Effector memory CD4-positive, alpha-beta T cell (primary cell): Measurements from ENCODE around the gene DYRK1A.

Experiments
- DNase-seq, 3 donors: peaks; one replicate each; pipeline ENCODE4 v3.0.0-alpha.2; 2020
- H3K27ac ChIP-seq: 2 replicates; pipeline ENCODE4 v1.7.0; 2013; ENCODE audit warnings: mild to moderate bottlenecking, low read length, moderate library complexity; ENCODE audit not compliant: insufficient read depth, poor library complexity, severe bottlenecking
- H3K27me3 ChIP-seq: replicated peaks from 2 replicates; pipeline ENCODE4 v1.7.0; 2013; ENCODE audit warnings: mild to moderate bottlenecking, low read length; ENCODE audit not compliant: insufficient read depth, control insufficient read depth, poor library complexity, severe bottlenecking
- H3K36me3 ChIP-seq: 2 replicates; pipeline ENCODE4 v1.7.0; 2013; ENCODE audit warnings: mild to moderate bottlenecking, low read length, moderate library complexity; ENCODE audit not compliant: control insufficient read depth, insufficient read depth
- H3K4me1 ChIP-seq: 2 replicates; pipeline ENCODE4 v1.7.0; 2013; ENCODE audit warnings: low read length, mild to moderate bottlenecking; ENCODE audit not compliant: control insufficient read depth, insufficient read depth, poor library complexity, severe bottlenecking
- H3K4me3 ChIP-seq: 2 replicates; pipeline ENCODE4 v1.7.0; 2013; ENCODE audit warnings: low read length, low read depth, mild to moderate bottlenecking; ENCODE audit not compliant: insufficient read depth, poor library complexity, severe bottlenecking
- H3K9me3 ChIP-seq: 2 replicates; pipeline ENCODE4 v1.7.0; 2013; ENCODE audit warnings: mild to moderate bottlenecking, low read length, moderate library complexity; ENCODE audit not compliant: control insufficient read depth

The DYRK1A gene

GRCh38 chr21:37396855-37397254 is 30.3 kb downstream of the DYRK1A start:
- no peak for DNase-seq
- Histone ChIP-seq H3K27me3 (no peaks in the 10 kb centered on the region), H3K27ac (no peak overlapping the region), H3K9me3 (no peaks in the 10 kb centered on the region), H3K4me3 (no peak overlapping the region), H3K4me1 (peaks cover 49% of the 10 kb centered on the region), H3K36me3 (no peaks in the 10 kb centered on the region)

GRCh38 chr21:37398697-37399096 is 32.1 kb downstream of the DYRK1A start:
- peaks cover 37% of the 10 kb centered on the region for H3K4me1 ChIP-seq
- H3K9me3 ChIP-seq: no peaks in the 10 kb centered on the region
- no peak overlapping the region for H3K4me3 ChIP-seq
- H3K27me3 ChIP-seq: no peaks in the 10 kb centered on the region
- DNase-seq: no peak
- no peaks in the 10 kb centered on the region for H3K36me3 ChIP-seq
- H3K27ac ChIP-seq: no peak overlapping the region

GRCh38 chr21:37402251-37402867 is 35.8 kb downstream of the DYRK1A start:
- H3K9me3 ChIP-seq: no peaks in the 10 kb centered on the region
- peaks cover 40% of the 10 kb centered on the region for H3K4me1 ChIP-seq

GRCh38 chr21:37405629-37406028 is 39.1 kb downstream of the DYRK1A start:
- no peak for DNase-seq

More at GRCh38 chr21:37402251-37402867, 35.8 kb downstream of the DYRK1A start:
- DNase-seq: no peak
- Histone ChIP-seq H3K27ac (no peak overlapping the region), H3K27me3 (no peaks in the 10 kb centered on the region), H3K4me3 (no peak overlapping the region), H3K36me3 (no peaks in the 10 kb centered on the region)

GRCh38 chr21:37407719-37408420 is 41.3 kb downstream of the DYRK1A start:
- Histone ChIP-seq H3K36me3 (no peaks in the 10 kb centered on the region), H3K27me3 (no peaks in the 10 kb centered on the region), H3K4me3 (peak overlapping the region; percentile 14), H3K27ac (no peak overlapping the region), H3K4me1 (peaks cover 41% of the 10 kb centered on the region), H3K9me3 (no peaks in the 10 kb centered on the region)
- DNase-seq: no peak

More at GRCh38 chr21:37405629-37406028, 39.1 kb downstream of the DYRK1A start:
- Histone ChIP-seq H3K27me3 (no peaks in the 10 kb centered on the region), H3K36me3 (no peaks in the 10 kb centered on the region), H3K4me1 (peaks cover 36% of the 10 kb centered on the region), H3K9me3 (no peaks in the 10 kb centered on the region), H3K27ac (no peak overlapping the region), H3K4me3 (no peak overlapping the region)

GRCh38 chr21:37408464-37409193 is 42.1 kb downstream of the DYRK1A start:
- peak overlapping the region; percentile 14 for H3K4me3 ChIP-seq
- peaks cover 42% of the 10 kb centered on the region for H3K4me1 ChIP-seq
- no peaks in the 10 kb centered on the region for H3K9me3 ChIP-seq
- no peak overlapping the region for H3K27ac ChIP-seq
- no peaks in the 10 kb centered on the region for H3K27me3 ChIP-seq
- DNase-seq: no peak
- no peaks in the 10 kb centered on the region for H3K36me3 ChIP-seq

GRCh38 chr21:37410639-37411038 is 44.1 kb downstream of the DYRK1A start:
- no peaks in the 10 kb centered on the region for H3K9me3 ChIP-seq
- no peak overlapping the region for H3K27ac ChIP-seq
- H3K36me3 ChIP-seq: no peaks in the 10 kb centered on the region
- H3K27me3 ChIP-seq: no peaks in the 10 kb centered on the region
- no peak overlapping the region for H3K4me3 ChIP-seq
- no peak for DNase-seq
- H3K4me1 ChIP-seq: peaks cover 48% of the 10 kb centered on the region

- Histone ChIP-seq H3K27me3 (no peaks in the 10 kb centered on the region), H3K9me3 (no peaks in the 10 kb centered on the region), H3K4me1 (peaks cover 32% of the 10 kb centered on the region), H3K4me3 (no peak overlapping the region), H3K27ac (no peak overlapping the region), H3K36me3 (no peaks in the 10 kb centered on the region)
- DNase-seq: no peak
These were observed 46.2 kb downstream of the DYRK1A start for GRCh38 chr21:37412603-37413360.

GRCh38 chr21:37413553-37414291 is 47.1 kb downstream of the DYRK1A start:
- no peak overlapping the region for H3K27ac ChIP-seq
- no peak for DNase-seq

More at GRCh38 chr21:37413553-37414291, 47.1 kb downstream of the DYRK1A start:
- Histone ChIP-seq H3K36me3 (no peaks in the 10 kb centered on the region), H3K4me1 (peaks cover 31% of the 10 kb centered on the region), H3K9me3 (no peaks in the 10 kb centered on the region), H3K27me3 (no peaks in the 10 kb centered on the region), H3K4me3 (no peak overlapping the region)
